Measurements from ENCODE around the gene TPM1. TPM values are rescaled to one million over a fixed set of nuclear protein-coding genes. Genes with fewer than 3 reads are reported as not detected.

Gene TPM1
- total RNA-seq, 1 donor from 2014 or later = 229 TPM

- intact Hi-C loops (cut with DNase I) = no loop called here
- ATAC-seq = no peak
These were observed 19.9 kb upstream of the TPM1 start for GRCh38 chr15:63022663-63023062.

DNA sequence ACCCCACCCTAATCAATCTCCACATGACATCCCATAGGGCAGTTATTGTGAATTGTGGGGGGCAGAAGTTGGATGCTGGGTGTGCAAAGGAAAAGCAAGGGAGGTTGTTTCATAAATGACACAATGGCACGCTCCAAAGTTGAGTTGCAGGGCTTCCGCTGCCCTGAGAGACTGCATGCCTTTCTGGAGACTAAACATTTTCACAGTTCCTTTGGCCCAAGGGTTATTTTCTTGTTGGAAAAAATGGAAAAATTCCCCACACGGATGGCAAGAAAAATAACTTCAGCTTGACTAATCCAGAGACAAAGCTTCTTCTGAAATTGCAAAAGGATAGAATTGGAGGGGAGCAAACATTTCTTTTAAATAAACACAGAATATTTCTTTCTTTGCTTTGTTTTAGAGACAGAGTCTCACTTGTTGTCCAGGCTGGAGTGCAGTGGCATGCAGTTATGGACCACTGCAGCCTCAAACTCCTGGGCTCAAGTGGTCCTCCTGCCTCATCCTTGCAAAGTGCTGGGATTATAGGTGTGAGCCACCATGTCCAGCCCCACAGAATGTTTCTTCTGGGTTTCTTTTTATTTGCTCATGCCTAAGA is 19.1 kb upstream of the TPM1 start:
- H3K4me1 ChIP-seq = no peaks in the 10 kb centered on the region
- H3K9me3 ChIP-seq = no peaks in the 10 kb centered on the region
- no peak overlapping the region for H3K27ac ChIP-seq
- no peak for DNase-seq
- no peaks in the 10 kb centered on the region for H3K27me3 ChIP-seq
- intact Hi-C loops (cut with DNase I) = no loop called here
- H3K4me3 ChIP-seq = no peak overlapping the region
- no peak for ATAC-seq
- TF ChIP-seq, protein P1, sequence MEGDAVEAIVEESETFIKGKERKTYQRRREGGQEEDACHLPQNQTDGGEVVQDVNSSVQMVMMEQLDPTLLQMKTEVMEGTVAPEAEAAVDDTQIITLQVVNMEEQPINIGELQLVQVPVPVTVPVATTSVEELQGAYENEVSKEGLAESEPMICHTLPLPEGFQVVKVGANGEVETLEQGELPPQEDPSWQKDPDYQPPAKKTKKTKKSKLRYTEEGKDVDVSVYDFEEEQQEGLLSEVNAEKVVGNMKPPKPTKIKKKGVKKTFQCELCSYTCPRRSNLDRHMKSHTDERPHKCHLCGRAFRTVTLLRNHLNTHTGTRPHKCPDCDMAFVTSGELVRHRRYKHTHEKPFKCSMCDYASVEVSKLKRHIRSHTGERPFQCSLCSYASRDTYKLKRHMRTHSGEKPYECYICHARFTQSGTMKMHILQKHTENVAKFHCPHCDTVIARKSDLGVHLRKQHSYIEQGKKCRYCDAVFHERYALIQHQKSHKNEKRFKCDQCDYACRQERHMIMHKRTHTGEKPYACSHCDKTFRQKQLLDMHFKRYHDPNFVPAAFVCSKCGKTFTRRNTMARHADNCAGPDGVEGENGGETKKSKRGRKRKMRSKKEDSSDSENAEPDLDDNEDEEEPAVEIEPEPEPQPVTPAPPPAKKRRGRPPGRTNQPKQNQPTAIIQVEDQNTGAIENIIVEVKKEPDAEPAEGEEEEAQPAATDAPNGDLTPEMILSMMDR (IDR thresholded peaks at IDR 0.05) = no peak
- H3K36me3 ChIP-seq = no peaks in the 10 kb centered on the region

More at GRCh38 chr15:63022663-63023062, 19.9 kb upstream of the TPM1 start:
- Histone ChIP-seq H3K4me1 (no peaks in the 10 kb centered on the region), H3K36me3 (no peaks in the 10 kb centered on the region), H3K9me3 (no peaks in the 10 kb centered on the region), H3K27me3 (no peaks in the 10 kb centered on the region), H3K27ac (no peak overlapping the region), H3K4me3 (no peak overlapping the region)
- TF ChIP-seq, protein P1 (IDR thresholded peaks at IDR 0.05) = no peak
- DNase-seq = no peak

DNA sequence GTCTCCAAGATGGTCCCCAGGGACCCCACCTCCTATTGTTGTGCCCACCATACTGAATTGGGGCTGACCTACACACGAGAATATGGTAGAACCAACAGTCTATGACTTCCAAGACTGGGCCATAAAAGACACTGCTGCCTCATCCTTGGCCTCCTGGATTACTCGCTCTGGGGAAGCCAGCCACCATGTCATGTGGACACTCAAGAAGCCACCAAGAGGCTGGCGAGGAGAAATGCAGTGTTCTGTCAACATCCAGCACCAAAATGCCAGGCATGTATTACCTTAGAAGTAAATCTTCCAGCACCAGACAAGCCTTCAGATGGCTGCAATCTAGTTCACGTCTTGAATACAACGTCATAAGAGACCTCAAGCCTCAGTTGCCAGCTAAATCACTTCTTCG is 17.1 kb upstream of the TPM1 start:
- ATAC-seq = no peak
- Histone ChIP-seq H3K27ac (no peak overlapping the region), H3K27me3 (no peaks in the 10 kb centered on the region), H3K4me3 (no peak overlapping the region), H3K4me1 (no peaks in the 10 kb centered on the region), H3K9me3 (no peaks in the 10 kb centered on the region), H3K36me3 (no peaks in the 10 kb centered on the region)
- no peak for DNase-seq
- intact Hi-C loops (cut with DNase I) = no loop called here
- TF ChIP-seq, protein P1 (IDR thresholded peaks at IDR 0.05) = no peak

DNA sequence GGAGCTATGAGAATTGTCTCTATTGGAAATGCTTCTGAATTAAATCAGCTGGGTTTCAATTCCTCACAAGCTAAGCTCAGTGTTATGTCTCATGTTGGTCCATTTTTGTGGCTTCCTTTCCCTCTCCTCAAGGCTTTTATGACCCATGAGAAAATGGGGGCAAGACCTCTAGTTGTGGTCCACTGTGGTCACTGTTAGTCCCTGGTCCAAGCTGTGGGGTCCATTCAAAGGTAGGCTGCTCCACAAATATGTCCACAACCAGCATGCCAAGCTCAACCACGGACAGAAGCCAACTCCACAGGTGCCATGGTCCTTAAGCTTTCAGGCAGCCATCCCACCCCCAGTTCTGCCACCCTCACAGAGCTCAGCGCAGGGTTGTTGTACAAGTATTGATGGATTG is 14.9 kb upstream of the TPM1 start:
- H3K27ac ChIP-seq = no peak overlapping the region
- TF ChIP-seq, protein P1 (IDR thresholded peaks at IDR 0.05) = no peak
- intact Hi-C loops (cut with DNase I) = no loop called here
- no peak overlapping the region for H3K4me3 ChIP-seq
- no peaks in the 10 kb centered on the region for H3K4me1 ChIP-seq
- DNase-seq (no peak), ATAC-seq (no peak)
- no peaks in the 10 kb centered on the region for H3K9me3 ChIP-seq
- H3K27me3 ChIP-seq = no peaks in the 10 kb centered on the region
- no peaks in the 10 kb centered on the region for H3K36me3 ChIP-seq

DNA sequence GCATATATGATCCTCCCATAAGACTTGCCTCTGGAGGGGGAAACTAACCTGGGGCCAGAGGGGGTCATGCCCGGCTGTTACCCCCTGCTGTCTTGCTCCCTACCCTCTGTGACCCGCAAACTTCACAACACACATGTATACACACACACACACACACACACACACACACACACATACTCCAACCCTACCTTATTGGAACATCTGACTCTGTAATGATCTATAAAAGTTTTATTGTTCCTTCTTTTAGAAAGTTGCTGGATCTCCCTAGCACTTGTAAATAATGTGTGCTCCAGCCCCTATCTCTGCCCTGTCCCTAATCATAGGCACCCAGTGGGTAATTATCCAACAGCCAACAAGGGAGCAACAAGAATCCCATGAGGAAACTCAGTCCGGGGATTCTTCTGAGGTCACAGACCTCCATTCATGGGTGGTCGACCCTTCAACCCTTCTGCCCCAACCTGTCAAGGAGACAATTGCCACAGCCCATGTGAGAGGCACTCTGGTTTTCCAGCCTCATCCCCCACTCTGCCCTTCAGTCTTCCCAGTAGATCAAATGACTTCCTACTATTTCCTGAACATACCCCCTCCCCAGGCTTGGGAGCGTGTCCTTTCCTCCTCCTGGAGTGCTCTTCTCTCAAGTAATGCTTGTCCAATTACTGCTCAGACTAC is 14.0 kb upstream of the TPM1 start:
- TF ChIP-seq, protein P1 (IDR thresholded peaks at IDR 0.05) = no peak
- ATAC-seq (no peak), DNase-seq (no peak)
- Histone ChIP-seq H3K27me3 (no peaks in the 10 kb centered on the region), H3K9me3 (no peaks in the 10 kb centered on the region), H3K4me3 (no peak overlapping the region), H3K4me1 (no peaks in the 10 kb centered on the region), H3K36me3 (no peaks in the 10 kb centered on the region), H3K27ac (no peak overlapping the region)
- intact Hi-C loops (cut with DNase I) = no loop called here

All from upper lobe of right lung (tissue), 1 donor.